ENCODE results near the gene ATP6V1G1.

DNA sequence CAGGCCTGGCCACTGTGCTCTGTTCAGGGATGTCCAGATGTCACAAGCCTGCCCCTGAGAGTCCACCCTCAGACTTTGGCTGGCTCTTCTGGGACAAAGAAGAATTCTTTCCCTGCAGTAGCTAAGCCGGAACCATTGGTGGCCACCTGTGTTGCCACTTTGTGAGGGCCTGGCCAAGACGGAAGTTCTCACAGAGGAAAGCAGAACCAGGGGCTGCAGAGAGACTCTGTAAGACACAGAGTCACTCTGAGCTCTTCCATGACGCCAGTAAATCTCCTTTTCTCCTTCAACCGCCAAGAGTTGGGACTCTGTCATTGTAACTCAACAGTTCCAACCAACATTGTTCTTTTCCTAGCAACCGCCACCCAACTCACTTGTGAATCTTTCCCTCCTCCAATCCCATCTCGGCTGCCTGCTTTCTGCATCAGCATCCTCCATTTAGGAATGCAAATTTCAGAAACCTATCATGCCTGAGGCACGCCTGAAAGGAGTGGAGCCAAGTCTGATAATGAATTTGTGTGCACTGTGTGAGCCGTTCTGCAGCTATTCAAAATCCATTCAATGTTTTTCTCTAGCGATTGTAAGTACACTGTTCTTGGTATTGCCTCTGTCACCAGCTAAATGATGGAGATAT, 37.8 kb upstream of the ATP6V1G1 start:
- TF ChIP-seq, protein P1, sequence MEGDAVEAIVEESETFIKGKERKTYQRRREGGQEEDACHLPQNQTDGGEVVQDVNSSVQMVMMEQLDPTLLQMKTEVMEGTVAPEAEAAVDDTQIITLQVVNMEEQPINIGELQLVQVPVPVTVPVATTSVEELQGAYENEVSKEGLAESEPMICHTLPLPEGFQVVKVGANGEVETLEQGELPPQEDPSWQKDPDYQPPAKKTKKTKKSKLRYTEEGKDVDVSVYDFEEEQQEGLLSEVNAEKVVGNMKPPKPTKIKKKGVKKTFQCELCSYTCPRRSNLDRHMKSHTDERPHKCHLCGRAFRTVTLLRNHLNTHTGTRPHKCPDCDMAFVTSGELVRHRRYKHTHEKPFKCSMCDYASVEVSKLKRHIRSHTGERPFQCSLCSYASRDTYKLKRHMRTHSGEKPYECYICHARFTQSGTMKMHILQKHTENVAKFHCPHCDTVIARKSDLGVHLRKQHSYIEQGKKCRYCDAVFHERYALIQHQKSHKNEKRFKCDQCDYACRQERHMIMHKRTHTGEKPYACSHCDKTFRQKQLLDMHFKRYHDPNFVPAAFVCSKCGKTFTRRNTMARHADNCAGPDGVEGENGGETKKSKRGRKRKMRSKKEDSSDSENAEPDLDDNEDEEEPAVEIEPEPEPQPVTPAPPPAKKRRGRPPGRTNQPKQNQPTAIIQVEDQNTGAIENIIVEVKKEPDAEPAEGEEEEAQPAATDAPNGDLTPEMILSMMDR (IDR thresholded peaks at IDR 0.05) = no peak
- no peak for TF ChIP-seq POLR2A (IDR thresholded peaks at IDR 0.05)

Data from lower leg skin (tissue), 3 donors.